NCI-H82 (cell line): ENCODE results near the gene EBF4.
"Not testable (repeated sequence)": the region's sequence is repeated elsewhere in the genome, so short reads cannot be mapped to it uniquely, and the experiment has no call there.

ENCODE experiments used
- DNase-seq: peaks from one replicate; lab custom pipeline; 2025; lab: John Stamatoyannopoulos, UW

The EBF4 gene

GRCh38 chr20:2757969-2758368 is 65.4 kb downstream of the EBF4 start:
- DNase-seq, result no peak

GRCh38 chr20:2759143-2759542 is 66.6 kb downstream of the EBF4 start:
- DNase-seq, result no peak

- DNase-seq, result no peak
Measured at GRCh38 chr20:2759603-2760296, 67.2 kb downstream of the EBF4 start.

GRCh38 chr20:2760297-2760951 is 67.8 kb downstream of the EBF4 start:
- no peak for DNase-seq

GRCh38 chr20:2760952-2761305 is 68.3 kb downstream of the EBF4 start:
- DNase-seq, result no peak

- DNase-seq, result no peak
Measured at GRCh38 chr20:2761885-2762284, 69.3 kb downstream of the EBF4 start.

- DNase-seq, result no peak
Measured at GRCh38 chr20:2762578-2763131, 70.1 kb downstream of the EBF4 start.

GRCh38 chr20:2763186-2763585 is 70.6 kb downstream of the EBF4 start:
- DNase-seq, result no peak

GRCh38 chr20:2767768-2768631 is 75.4 kb downstream of the EBF4 start:
- no peak for DNase-seq

- DNase-seq, result no peak
Measured at GRCh38 chr20:2768632-2769015, 76.0 kb downstream of the EBF4 start.

GRCh38 chr20:2770091-2770490 is 77.5 kb downstream of the EBF4 start:
- DNase-seq, result not testable (repeated sequence)

GRCh38 chr20:2771631-2772080 is 79.1 kb downstream of the EBF4 start:
- no peak for DNase-seq

- DNase-seq, result no peak
Measured at GRCh38 chr20:2773812-2774211, 81.2 kb downstream of the EBF4 start.

- DNase-seq, result no peak
Measured at GRCh38 chr20:2775139-2775538, 82.6 kb downstream of the EBF4 start.

- no peak for DNase-seq
Measured at GRCh38 chr20:2778602-2779321, 86.2 kb downstream of the EBF4 start.

GRCh38 chr20:2780948-2781347 is 88.4 kb downstream of the EBF4 start:
- no peak for DNase-seq

GRCh38 chr20:2783908-2784566 is 91.5 kb downstream of the EBF4 start:
- no peak for DNase-seq

GRCh38 chr20:2793471-2793870 is 100.9 kb downstream of the EBF4 start:
- no peak for DNase-seq

GRCh38 chr20:2794202-2794748 is 101.7 kb downstream of the EBF4 start:
- DNase-seq, result no peak

GRCh38 chr20:2794866-2795447 is 102.4 kb downstream of the EBF4 start:
- no peak for DNase-seq

- no peak for DNase-seq
Measured at GRCh38 chr20:2795451-2795850, 102.9 kb downstream of the EBF4 start.
